ENCODE results near the gene TECPR2. TPM values are rescaled to one million over a fixed set of nuclear protein-coding genes. Genes with fewer than 3 reads are reported as not detected.

The TECPR2 gene
- total and polyA plus RNA-seq, 2 of the 13 experiments (the other 11 are each of a cell fraction or from before 2014, with no cell fraction given), result 3.5 to 5.7 TPM

GRCh38 chr14:102524451-102525218 is 161.9 kb downstream of the TECPR2 start (continued):
- peak; percentile 49; the same call in 1 of the 2 replicates for TF ChIP-seq ARID5B (CRISPR knock-in tag; IDR thresholded peaks at IDR 0.05)
- TF ChIP-seq MLXIP (CRISPR knock-in tag; IDR thresholded peaks at IDR 0.05; ENCODE audit: borderline replicate concordance), result no peak
- TF ChIP-seq ATF4 (CRISPR knock-in tag; IDR thresholded peaks at IDR 0.05), result 0 out of 4 replicates have a peak, but pooled peaks of 1 of the 2 experiments have one; percentile 40
- no peak for TF ChIP-seq HMG20B (CRISPR knock-in tag; conservative IDR thresholded peaks at IDR 0.05)
- TF ChIP-seq TARDBP (CRISPR knock-in tag; IDR thresholded peaks at IDR 0.05), result no peak; the same call in 1 of the 2 replicates
- TF ChIP-seq RBM22 (optimal IDR thresholded peaks at IDR 0.05; ENCODE audit: low read length), result no peak
- TF ChIP-seq ZNF629 (CRISPR knock-in tag; conservative IDR thresholded peaks at IDR 0.05), result no peak
- 0 out of 2 replicates have a peak, but pooled peaks have one; percentile 33 for TF ChIP-seq MEIS1 (CRISPR knock-in tag; IDR thresholded peaks at IDR 0.05; ENCODE audit: borderline replicate concordance)
- peak; percentile 66 for TF ChIP-seq ZNF792 (CRISPR knock-in tag; IDR thresholded peaks at IDR 0.05)
- TF ChIP-seq ZBTB8A (CRISPR knock-in tag; IDR thresholded peaks at IDR 0.05; ENCODE audit: borderline replicate concordance, low read depth), result no peak
- no peak for TF ChIP-seq FIP1L1 (IDR thresholded peaks at IDR 0.05; ENCODE audit: borderline replicate concordance, insufficient read depth, low read depth, low read length)
- no peak for TF ChIP-seq SOX6 (IDR thresholded peaks at IDR 0.05)
- peak; percentile 65 for TF ChIP-seq SOX6 (CRISPR knock-in tag; IDR thresholded peaks at IDR 0.05)
- TF ChIP-seq MLLT10 (CRISPR knock-in tag; IDR thresholded peaks at IDR 0.05), result no peak
- no peak for TF ChIP-seq ZNF446 (CRISPR knock-in tag; IDR thresholded peaks at IDR 0.05)
- TF ChIP-seq ARNTL (CRISPR knock-in tag; IDR thresholded peaks at IDR 0.05), result no peak
- TF ChIP-seq NR0B2 (CRISPR knock-in tag; IDR thresholded peaks at IDR 0.05), result no peak
- no peak for TF ChIP-seq NFE2L2 (IDR thresholded peaks at IDR 0.05; ENCODE audit: low read length)
